ENCODE measurements around the gene EEPD1.

The EEPD1 gene

GRCh38 chr7:36144189-36144588 lies 8.9 kb upstream of the EEPD1 start:
- Histone ChIP-seq H4K91ac (ENCODE audit: low read depth, low read length) (no peak overlapping the region), H2BK120ac (ENCODE audit: insufficient read depth, low read length, poor library complexity) (no peak overlapping the region), H3K79me1 (ENCODE audit: low read length) (no peaks in the 10 kb centered on the region), H2AK5ac (ENCODE audit: low read length) (no peak overlapping the region), H3K9me3 (ENCODE audit: insufficient read depth, low read depth, low read length) (peaks cover 10% of the 10 kb centered on the region), H3K79me2 (ENCODE audit: control insufficient read depth, insufficient read depth, low read length, poor library complexity) (no peaks in the 10 kb centered on the region), H3K4ac (ENCODE audit: low read depth, low read length) (no peak overlapping the region), H4K8ac (ENCODE audit: low read depth, low read length) (no peak overlapping the region), H3K4me2 (ENCODE audit: low read length) (no peak overlapping the region), H3K4me3 (ENCODE audit: low read depth, low read length) (no peak overlapping the region), H2AFZ (ENCODE audit: insufficient read depth, low read length, poor library complexity) (no peak overlapping the region), H3K18ac (ENCODE audit: low read length) (no peak overlapping the region), H3K27ac (ENCODE audit: low read depth, low read length) (no peak overlapping the region), H3K14ac (ENCODE audit: low read length) (no peak overlapping the region), H3K27me3 (ENCODE audit: insufficient read depth, low read length) (no peaks in the 10 kb centered on the region), H3K36me3 (ENCODE audit: control insufficient read depth in 1 of 2, insufficient read depth in 2 of 2, low read length in 2 of 2) (no peaks in the 10 kb centered on the region), H3K23ac (ENCODE audit: low read length) (no peak overlapping the region), H2BK12ac (ENCODE audit: low read length) (no peak overlapping the region), H3K9ac (ENCODE audit: low read length) (no peak overlapping the region), H2BK5ac (ENCODE audit: low read depth, low read length, poor library complexity) (no peak overlapping the region), H4K12ac (ENCODE audit: low read depth, low read length) (no peak overlapping the region), H3K4me1 (ENCODE audit: control insufficient read depth in 1 of 2, insufficient read depth in 2 of 2, low read length in 2 of 2) (no peaks in the 10 kb centered on the region)
- no peak for DNase-seq

DNA sequence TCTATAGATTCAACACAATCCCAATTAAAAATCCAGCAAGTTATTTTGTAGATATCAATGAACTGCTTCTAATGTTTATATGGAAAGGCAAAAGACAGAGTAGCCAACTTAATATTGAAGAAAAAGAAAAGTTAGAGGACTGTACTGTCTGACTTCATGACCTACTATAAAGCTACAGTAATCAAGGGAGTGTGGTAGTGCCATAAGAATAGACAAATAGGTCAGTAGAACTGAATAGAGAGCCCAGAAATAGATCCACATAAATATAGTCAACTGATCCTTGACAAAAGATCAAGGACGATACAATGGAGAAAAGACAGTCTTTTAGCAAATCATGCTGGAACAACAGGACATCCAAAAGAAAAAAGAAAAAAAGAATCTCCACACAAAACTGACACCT lies 7.4 kb upstream of the EEPD1 start:
- Histone ChIP-seq H2AK5ac (ENCODE audit: low read length) (no peak overlapping the region), H3K36me3 (ENCODE audit: control insufficient read depth in 1 of 2, insufficient read depth in 2 of 2, low read length in 2 of 2) (no peaks in the 10 kb centered on the region), H3K79me2 (ENCODE audit: control insufficient read depth, insufficient read depth, low read length, poor library complexity) (no peaks in the 10 kb centered on the region), H2BK5ac (ENCODE audit: low read depth, low read length, poor library complexity) (no peak overlapping the region), H3K27me3 (ENCODE audit: insufficient read depth, low read length) (no peaks in the 10 kb centered on the region), H3K4ac (ENCODE audit: low read depth, low read length) (no peak overlapping the region), H3K23ac (ENCODE audit: low read length) (no peak overlapping the region), H4K91ac (ENCODE audit: low read depth, low read length) (no peak overlapping the region), H3K4me3 (ENCODE audit: low read depth, low read length) (no peak overlapping the region), H3K14ac (ENCODE audit: low read length) (no peak overlapping the region), H4K8ac (ENCODE audit: low read depth, low read length) (no peak overlapping the region), H3K79me1 (ENCODE audit: low read length) (no peaks in the 10 kb centered on the region), H3K9me3 (ENCODE audit: insufficient read depth, low read depth, low read length) (peaks cover 10% of the 10 kb centered on the region), H3K9ac (ENCODE audit: low read length) (no peak overlapping the region), H3K27ac (ENCODE audit: low read depth, low read length) (no peak overlapping the region), H2BK12ac (ENCODE audit: low read length) (no peak overlapping the region), H2BK120ac (ENCODE audit: insufficient read depth, low read length, poor library complexity) (no peak overlapping the region), H2AFZ (ENCODE audit: insufficient read depth, low read length, poor library complexity) (no peak overlapping the region), H4K12ac (ENCODE audit: low read depth, low read length) (no peak overlapping the region), H3K4me2 (ENCODE audit: low read length) (no peak overlapping the region), H3K4me1 (ENCODE audit: control insufficient read depth in 1 of 2, insufficient read depth in 2 of 2, low read length in 2 of 2) (no peaks in the 10 kb centered on the region), H3K18ac (ENCODE audit: low read length) (no peak overlapping the region)
- no CpG with 5 or more reads among the region's 1 CpG for WGBS (ENCODE audit: extremely low coverage, insufficient coverage, insufficient read length)
- no peak for DNase-seq

- Histone ChIP-seq H3K79me2 (ENCODE audit: control insufficient read depth, insufficient read depth, low read length, poor library complexity) (no peaks in the 10 kb centered on the region), H3K23ac (ENCODE audit: low read length) (no peak overlapping the region), H2BK120ac (ENCODE audit: insufficient read depth, low read length, poor library complexity) (no peak overlapping the region), H3K14ac (ENCODE audit: low read length) (no peak overlapping the region), H2AK5ac (ENCODE audit: low read length) (no peak overlapping the region), H3K18ac (ENCODE audit: low read length) (no peak overlapping the region), H4K91ac (ENCODE audit: low read depth, low read length) (no peak overlapping the region), H3K79me1 (ENCODE audit: low read length) (peaks cover 2% of the 10 kb centered on the region), H3K4me1 (ENCODE audit: control insufficient read depth in 1 of 2, insufficient read depth in 2 of 2, low read length in 2 of 2) (peaks cover 3% of the 10 kb centered on the region in 2 experiments), H3K4me3 (ENCODE audit: low read depth, low read length) (no peak overlapping the region), H4K12ac (ENCODE audit: low read depth, low read length) (no peak overlapping the region), H3K9ac (ENCODE audit: low read length) (no peak overlapping the region), H3K36me3 (ENCODE audit: control insufficient read depth in 1 of 2, insufficient read depth in 2 of 2, low read length in 2 of 2) (no peaks in the 10 kb centered on the region), H3K27me3 (ENCODE audit: insufficient read depth, low read length) (no peaks in the 10 kb centered on the region), H4K8ac (ENCODE audit: low read depth, low read length) (no peak overlapping the region), H2AFZ (ENCODE audit: insufficient read depth, low read length, poor library complexity) (no peak overlapping the region), H2BK12ac (ENCODE audit: low read length) (no peak overlapping the region), H3K27ac (ENCODE audit: low read depth, low read length) (no peak overlapping the region), H3K4me2 (ENCODE audit: low read length) (no peak overlapping the region), H3K9me3 (ENCODE audit: insufficient read depth, low read depth, low read length) (peaks cover 10% of the 10 kb centered on the region), H2BK5ac (ENCODE audit: low read depth, low read length, poor library complexity) (no peak overlapping the region), H3K4ac (ENCODE audit: low read depth, low read length) (no peak overlapping the region)
- DNase-seq = no peak
- WGBS (ENCODE audit: extremely low coverage, insufficient coverage, insufficient read length) = no CpG with 5 or more reads among the region's 4 CpGs
Observed at GRCh38 chr7:36147361-36147760, 5.7 kb upstream of the EEPD1 start.

- H3K23ac ChIP-seq (ENCODE audit: low read length) = no peak overlapping the region
- H3K18ac ChIP-seq (ENCODE audit: low read length) = no peak overlapping the region
- H3K4ac ChIP-seq (ENCODE audit: low read depth, low read length) = no peak overlapping the region
- H3K79me1 ChIP-seq (ENCODE audit: low read length) = peaks cover 3% of the 10 kb centered on the region
- H3K4me1 ChIP-seq (ENCODE audit: control insufficient read depth in 1 of 2, insufficient read depth in 2 of 2, low read length in 2 of 2) = peaks cover 4 to 5% of the 10 kb centered on the region in 2 experiments
- H2AFZ ChIP-seq (ENCODE audit: insufficient read depth, low read length, poor library complexity) = no peak overlapping the region
- no peak overlapping the region for H2BK120ac ChIP-seq (ENCODE audit: insufficient read depth, low read length, poor library complexity)
- H3K9ac ChIP-seq (ENCODE audit: low read length) = no peak overlapping the region
- no peaks in the 10 kb centered on the region for H3K36me3 ChIP-seq (ENCODE audit: control insufficient read depth in 1 of 2, insufficient read depth in 2 of 2, low read length in 2 of 2)
- no peak overlapping the region for H2AK5ac ChIP-seq (ENCODE audit: low read length)
- no peak for DNase-seq
- no peak overlapping the region for H3K27ac ChIP-seq (ENCODE audit: low read depth, low read length)
- no peaks in the 10 kb centered on the region for H3K27me3 ChIP-seq (ENCODE audit: insufficient read depth, low read length)
- no CpG with 5 or more reads among the region's 4 CpGs for WGBS (ENCODE audit: extremely low coverage, insufficient coverage, insufficient read length)
- H3K79me2 ChIP-seq (ENCODE audit: control insufficient read depth, insufficient read depth, low read length, poor library complexity) = no peaks in the 10 kb centered on the region
- no peak overlapping the region for H4K12ac ChIP-seq (ENCODE audit: low read depth, low read length)
- no peak overlapping the region for H3K4me3 ChIP-seq (ENCODE audit: low read depth, low read length)
- H3K14ac ChIP-seq (ENCODE audit: low read length) = no peak overlapping the region
- no peak overlapping the region for H2BK5ac ChIP-seq (ENCODE audit: low read depth, low read length, poor library complexity)
- no peak overlapping the region for H2BK12ac ChIP-seq (ENCODE audit: low read length)
- no peak overlapping the region for H4K8ac ChIP-seq (ENCODE audit: low read depth, low read length)
- H4K91ac ChIP-seq (ENCODE audit: low read depth, low read length) = no peak overlapping the region
- H3K9me3 ChIP-seq (ENCODE audit: insufficient read depth, low read depth, low read length) = peaks cover 10% of the 10 kb centered on the region
- H3K4me2 ChIP-seq (ENCODE audit: low read length) = no peak overlapping the region
Observed at GRCh38 chr7:36148422-36149065, 4.5 kb upstream of the EEPD1 start.

Data from trophoblast cell (in vitro differentiated cells and primary cell).